Measurements from ENCODE around the gene MAGI1.
"Not testable (repeated sequence)": the region's sequence is repeated elsewhere in the genome, so short reads cannot be mapped to it uniquely, and the experiment has no call there.

- not testable (repeated sequence) for TF ChIP-seq POLR2A (IDR thresholded peaks at IDR 0.05)
- TF ChIP-seq, protein P1, sequence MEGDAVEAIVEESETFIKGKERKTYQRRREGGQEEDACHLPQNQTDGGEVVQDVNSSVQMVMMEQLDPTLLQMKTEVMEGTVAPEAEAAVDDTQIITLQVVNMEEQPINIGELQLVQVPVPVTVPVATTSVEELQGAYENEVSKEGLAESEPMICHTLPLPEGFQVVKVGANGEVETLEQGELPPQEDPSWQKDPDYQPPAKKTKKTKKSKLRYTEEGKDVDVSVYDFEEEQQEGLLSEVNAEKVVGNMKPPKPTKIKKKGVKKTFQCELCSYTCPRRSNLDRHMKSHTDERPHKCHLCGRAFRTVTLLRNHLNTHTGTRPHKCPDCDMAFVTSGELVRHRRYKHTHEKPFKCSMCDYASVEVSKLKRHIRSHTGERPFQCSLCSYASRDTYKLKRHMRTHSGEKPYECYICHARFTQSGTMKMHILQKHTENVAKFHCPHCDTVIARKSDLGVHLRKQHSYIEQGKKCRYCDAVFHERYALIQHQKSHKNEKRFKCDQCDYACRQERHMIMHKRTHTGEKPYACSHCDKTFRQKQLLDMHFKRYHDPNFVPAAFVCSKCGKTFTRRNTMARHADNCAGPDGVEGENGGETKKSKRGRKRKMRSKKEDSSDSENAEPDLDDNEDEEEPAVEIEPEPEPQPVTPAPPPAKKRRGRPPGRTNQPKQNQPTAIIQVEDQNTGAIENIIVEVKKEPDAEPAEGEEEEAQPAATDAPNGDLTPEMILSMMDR (IDR thresholded peaks at IDR 0.05) = not testable (repeated sequence)
Measured at GRCh38 chr3:65565744-65566143, 473.0 kb downstream of the MAGI1 start.

Data from uterus (tissue), 2 donors.